GM10248 (cell line): Measurements from ENCODE around the gene IL17RA.
A peak's percentile ranks its signal among the peaks of the same experiment; 100 is the strongest.

Source experiments
- CTCF ChIA-PET: fragments of 300-600 bp; sonication (Branson Sonifier 250); formaldehyde crosslinking; extraction: SDS; loops from one replicate; lab custom pipeline; 2021; ENCODE audit warnings: antibody characterized with exemption; lab: Yijun Ruan, JAX
- POLR2A ChIA-PET: fragments of 350-650 bp; sonication (Branson Sonifier 250); formaldehyde crosslinking; extraction: SDS; loops from one replicate; lab custom pipeline; 2020; ENCODE audit warnings: antibody characterized with exemption; lab: Yijun Ruan, JAX
- DNase-seq: peaks from one replicate; pipeline ENCODE4 v3.0.0; 2012; ENCODE audit errors: extremely low spot score
- TF ChIP-seq, protein P1 (sequence below): IDR thresholded peaks from 2 replicates; pipeline ENCODE4 v1.5.1; 2012; ENCODE audit warnings: mild to moderate bottlenecking, low read depth; ENCODE audit errors: extremely low read depth, missing control alignments, control extremely low read depth

The IL17RA gene

DNA sequence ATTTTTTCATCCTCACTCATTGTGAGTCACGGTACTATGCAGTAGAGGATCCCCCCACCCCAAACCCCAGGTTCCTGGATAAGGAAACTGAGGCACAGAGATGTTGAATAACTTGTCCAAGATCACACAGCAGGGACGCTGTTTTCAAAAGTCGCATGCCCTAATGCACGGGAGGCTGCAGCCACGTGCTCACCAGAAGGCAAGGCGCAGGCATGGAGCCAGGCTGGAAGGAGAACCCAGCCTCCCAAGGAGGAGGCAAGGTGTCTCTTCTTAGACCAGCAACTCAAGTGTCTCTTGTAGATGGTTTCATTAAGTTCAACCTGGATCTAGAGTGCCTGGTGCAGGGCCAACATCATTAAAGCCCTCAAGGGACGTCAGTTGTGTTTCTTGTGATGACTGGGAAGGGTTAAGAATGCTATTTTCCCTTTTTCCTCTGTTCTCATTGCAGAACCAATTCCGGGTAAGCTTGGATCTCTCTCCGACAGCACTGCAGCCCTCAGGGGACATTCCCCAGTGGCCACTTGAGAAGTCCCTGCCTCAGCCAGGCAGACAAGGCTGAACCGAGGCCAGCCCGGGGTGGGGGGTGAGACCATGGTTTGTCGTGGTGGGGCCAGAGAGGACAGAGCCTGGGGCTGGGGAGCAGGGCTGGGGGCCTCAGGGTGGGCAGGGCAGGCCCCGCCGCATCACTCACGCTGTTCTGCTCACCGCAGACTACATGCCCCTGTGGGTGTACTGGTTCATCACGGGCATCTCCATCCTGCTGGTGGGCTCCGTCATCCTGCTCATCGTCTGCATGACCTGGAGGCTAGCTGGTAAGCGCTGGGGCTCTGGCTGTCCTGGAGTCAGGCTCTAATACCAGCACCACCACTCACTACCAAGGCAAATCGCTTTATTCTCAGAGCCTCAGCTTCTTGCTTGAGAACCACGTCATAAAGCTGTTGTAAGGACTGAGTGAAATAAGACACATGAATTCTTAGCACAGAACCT, 20.6 kb downstream of the IL17RA start:
- DNase-seq, result no peak
- POLR2A ChIA-PET, result no interaction called here
- TF ChIP-seq, protein P1, sequence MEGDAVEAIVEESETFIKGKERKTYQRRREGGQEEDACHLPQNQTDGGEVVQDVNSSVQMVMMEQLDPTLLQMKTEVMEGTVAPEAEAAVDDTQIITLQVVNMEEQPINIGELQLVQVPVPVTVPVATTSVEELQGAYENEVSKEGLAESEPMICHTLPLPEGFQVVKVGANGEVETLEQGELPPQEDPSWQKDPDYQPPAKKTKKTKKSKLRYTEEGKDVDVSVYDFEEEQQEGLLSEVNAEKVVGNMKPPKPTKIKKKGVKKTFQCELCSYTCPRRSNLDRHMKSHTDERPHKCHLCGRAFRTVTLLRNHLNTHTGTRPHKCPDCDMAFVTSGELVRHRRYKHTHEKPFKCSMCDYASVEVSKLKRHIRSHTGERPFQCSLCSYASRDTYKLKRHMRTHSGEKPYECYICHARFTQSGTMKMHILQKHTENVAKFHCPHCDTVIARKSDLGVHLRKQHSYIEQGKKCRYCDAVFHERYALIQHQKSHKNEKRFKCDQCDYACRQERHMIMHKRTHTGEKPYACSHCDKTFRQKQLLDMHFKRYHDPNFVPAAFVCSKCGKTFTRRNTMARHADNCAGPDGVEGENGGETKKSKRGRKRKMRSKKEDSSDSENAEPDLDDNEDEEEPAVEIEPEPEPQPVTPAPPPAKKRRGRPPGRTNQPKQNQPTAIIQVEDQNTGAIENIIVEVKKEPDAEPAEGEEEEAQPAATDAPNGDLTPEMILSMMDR, result no peak
- CTCF ChIA-PET, result interaction anchor here (2.6 kb wide), 1 partner anchor 66 kb away, joined by 9 read pairs; no protein-coding TSS in a partner anchor

DNA sequence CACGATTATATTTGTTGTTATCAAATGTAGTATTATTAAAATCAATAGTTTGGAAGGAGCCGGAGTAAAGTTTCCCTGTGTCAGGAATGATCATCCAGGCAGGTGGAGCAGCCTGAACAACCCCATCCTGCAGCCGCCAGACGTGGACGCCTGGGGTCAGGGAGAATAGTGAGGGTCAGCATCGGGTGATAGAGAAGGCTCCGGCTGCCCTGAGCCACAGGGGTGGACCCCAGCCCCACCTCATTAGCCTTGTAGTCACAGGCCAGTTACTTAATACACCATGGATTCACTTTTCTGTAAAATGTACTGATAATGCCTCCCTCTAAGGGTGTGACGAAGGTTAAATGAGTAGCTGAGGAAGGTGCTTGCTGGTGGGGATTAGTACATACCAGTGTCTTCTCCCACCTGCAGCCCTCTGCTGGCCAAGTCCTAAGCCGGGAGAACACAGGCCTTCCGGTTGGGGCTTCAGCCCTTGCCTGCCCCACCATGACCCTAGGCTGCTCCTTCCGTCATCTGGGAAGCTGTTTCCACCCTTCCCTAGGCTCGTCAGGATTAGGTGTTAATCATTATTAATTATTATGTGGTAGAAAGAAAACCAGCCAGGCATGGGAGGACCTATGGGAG, 21.5 kb downstream of the IL17RA start:
- TF ChIP-seq, protein P1, result no peak
- CTCF ChIA-PET, result interaction anchor here (2.6 kb wide), 1 partner anchor 66 kb away, joined by 9 read pairs; no protein-coding TSS in a partner anchor
- DNase-seq, result no peak
- POLR2A ChIA-PET, result no interaction called here

DNA sequence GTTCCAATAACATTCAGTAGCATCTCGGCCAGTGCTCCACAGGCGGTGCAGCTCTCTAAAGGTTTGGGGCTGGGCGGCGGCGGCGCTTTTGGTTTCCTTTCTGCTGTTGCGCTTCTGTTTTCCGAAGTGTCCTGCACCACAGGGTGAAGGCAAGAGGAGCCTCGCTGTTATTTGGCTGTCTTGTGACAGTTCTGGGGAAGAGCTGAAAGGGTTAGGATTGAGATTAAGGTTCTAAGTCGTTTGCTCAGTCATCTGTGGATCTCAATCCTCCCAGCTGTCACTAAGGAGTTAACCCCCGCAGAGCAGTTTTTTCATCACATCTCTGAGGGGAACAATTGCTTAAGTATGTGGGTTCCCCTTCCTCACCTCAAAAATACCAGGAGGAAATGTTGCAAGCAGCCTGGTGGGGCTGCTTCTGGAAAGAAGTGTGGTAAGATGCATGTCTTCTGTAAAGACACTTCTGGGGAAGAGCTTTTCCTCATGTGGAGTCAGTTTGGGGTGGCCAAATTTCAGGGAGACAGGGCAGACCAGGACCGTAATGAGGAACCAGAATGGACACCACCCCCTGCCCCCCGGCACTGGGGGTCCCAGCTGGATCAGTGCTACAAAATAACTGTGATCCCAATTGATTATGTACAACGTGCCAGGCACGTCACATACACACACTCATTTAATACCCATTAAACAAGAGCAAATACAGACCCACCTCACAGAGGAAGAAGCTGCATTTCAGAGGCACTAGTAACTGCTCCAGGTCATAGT, 22.2 kb downstream of the IL17RA start:
- TF ChIP-seq, protein P1, result no peak
- POLR2A ChIA-PET, result no interaction called here
- peak; percentile 61 for DNase-seq
- CTCF ChIA-PET, result interaction anchor here (2.6 kb wide), 1 partner anchor 65 kb away, joined by 9 read pairs; no protein-coding TSS in a partner anchor

DNA sequence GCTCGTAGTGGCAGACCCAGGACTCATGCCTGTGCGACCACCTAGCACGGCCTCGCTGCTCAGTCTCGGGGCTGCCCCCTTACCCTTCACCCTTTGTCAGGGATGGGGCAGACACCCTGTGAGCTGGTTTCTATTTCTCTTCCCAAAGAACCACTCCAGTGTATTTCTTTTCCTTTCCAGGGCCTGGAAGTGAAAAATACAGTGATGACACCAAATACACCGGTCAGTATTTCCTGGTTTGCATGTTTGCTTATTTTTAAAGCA, 22.7 kb downstream of the IL17RA start:
- TF ChIP-seq, protein P1, result no peak
- CTCF ChIA-PET, result interaction anchor here (2.6 kb wide), 1 partner anchor 64 kb away, joined by 9 read pairs; no protein-coding TSS in a partner anchor
- POLR2A ChIA-PET, result no interaction called here
- DNase-seq, result no peak

DNA sequence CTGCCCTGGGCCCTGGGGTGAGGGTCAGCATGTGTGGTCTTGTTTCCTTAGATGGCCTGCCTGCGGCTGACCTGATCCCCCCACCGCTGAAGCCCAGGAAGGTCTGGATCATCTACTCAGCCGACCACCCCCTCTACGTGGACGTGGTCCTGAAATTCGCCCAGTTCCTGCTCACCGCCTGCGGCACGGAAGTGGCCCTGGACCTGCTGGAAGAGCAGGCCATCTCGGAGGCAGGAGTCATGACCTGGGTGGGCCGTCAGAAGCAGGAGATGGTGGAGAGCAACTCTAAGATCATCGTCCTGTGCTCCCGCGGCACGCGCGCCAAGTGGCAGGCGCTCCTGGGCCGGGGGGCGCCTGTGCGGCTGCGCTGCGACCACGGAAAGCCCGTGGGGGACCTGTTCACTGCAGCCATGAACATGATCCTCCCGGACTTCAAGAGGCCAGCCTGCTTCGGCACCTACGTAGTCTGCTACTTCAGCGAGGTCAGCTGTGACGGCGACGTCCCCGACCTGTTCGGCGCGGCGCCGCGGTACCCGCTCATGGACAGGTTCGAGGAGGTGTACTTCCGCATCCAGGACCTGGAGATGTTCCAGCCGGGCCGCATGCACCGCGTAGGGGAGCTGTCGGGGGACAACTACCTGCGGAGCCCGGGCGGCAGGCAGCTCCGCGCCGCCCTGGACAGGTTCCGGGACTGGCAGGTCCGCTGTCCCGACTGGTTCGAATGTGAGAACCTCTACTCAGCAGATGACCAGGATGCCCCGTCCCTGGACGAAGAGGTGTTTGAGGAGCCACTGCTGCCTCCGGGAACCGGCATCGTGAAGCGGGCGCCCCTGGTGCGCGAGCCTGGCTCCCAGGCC, 23.7 kb downstream of the IL17RA start:
- DNase-seq, result no peak
- TF ChIP-seq, protein P1, result no peak
- ChIA-PET CTCF (no interaction called here), POLR2A (no interaction called here)
